Central memory CD8-positive, alpha-beta T cell (primary cell): ENCODE results near the gene DPP6.

Experiments used
- ATAC-seq: fragments of 150-1000 bp; cut with Tn5 transposase; replicated peaks from 2 replicates; pipeline ENCODE4 v1.10.0; 2022; ENCODE audit warnings: mild to moderate bottlenecking, moderate FRiP score, moderate number of reproducible peaks; ENCODE audit not compliant: poor library complexity, severe bottlenecking; ENCODE audit errors: extremely low read depth
- DNase-seq, 2 donors: peaks; one replicate each; pipeline ENCODE4 v3.0.0; 2021; ENCODE audit warnings: low spot score in 2 of 2
- H3K27ac Mint-ChIP-seq: one replicate; pipeline ENCODE4 v1.8.0; 2022; ENCODE audit warnings: low read depth, mild to moderate bottlenecking, moderate library complexity, mixed read lengths
- H3K27me3 Mint-ChIP-seq: one replicate; pipeline ENCODE4 v1.8.0; 2022; ENCODE audit warnings: mixed read lengths
- H3K36me3 Mint-ChIP-seq: one replicate; pipeline ENCODE4 v1.8.0; 2022; ENCODE audit warnings: mild to moderate bottlenecking, moderate library complexity, mixed read lengths; ENCODE audit not compliant: insufficient read depth
- H3K4me1 Mint-ChIP-seq: one replicate; pipeline ENCODE4 v1.8.0; 2022; ENCODE audit warnings: mixed read lengths
- H3K4me3 Mint-ChIP-seq: one replicate; pipeline ENCODE4 v1.8.0; 2022; ENCODE audit warnings: mild to moderate bottlenecking, moderate library complexity, mixed read lengths
- H3K9me3 Mint-ChIP-seq: one replicate; pipeline ENCODE4 v1.8.0; 2022; ENCODE audit warnings: mixed read lengths

Gene DPP6

GRCh38 chr7:154789404-154789803 lies 737.2 kb downstream of the DPP6 start:
- DNase-seq (no peak), ATAC-seq (no peak)
- H3K27ac Mint-ChIP-seq: no peak overlapping the region
- no peak overlapping the region for H3K4me3 Mint-ChIP-seq
- H3K4me1 Mint-ChIP-seq: no peaks in the 10 kb centered on the region
- peaks cover 37% of the 10 kb centered on the region for H3K27me3 Mint-ChIP-seq
- H3K9me3 Mint-ChIP-seq: peaks cover 15% of the 10 kb centered on the region
- H3K36me3 Mint-ChIP-seq: no peaks in the 10 kb centered on the region

- ATAC-seq (no peak), DNase-seq (no peak)
- H3K27ac Mint-ChIP-seq: no peak overlapping the region
- no peaks in the 10 kb centered on the region for H3K4me1 Mint-ChIP-seq
- peaks cover 7% of the 10 kb centered on the region for H3K9me3 Mint-ChIP-seq
- no peaks in the 10 kb centered on the region for H3K36me3 Mint-ChIP-seq
- no peak overlapping the region for H3K4me3 Mint-ChIP-seq
- peaks cover 52% of the 10 kb centered on the region for H3K27me3 Mint-ChIP-seq
Observed at GRCh38 chr7:154791611-154792010, 739.4 kb downstream of the DPP6 start.

GRCh38 chr7:154792436-154793055 lies 740.3 kb downstream of the DPP6 start:
- no peak for DNase-seq
- H3K4me1 Mint-ChIP-seq: no peaks in the 10 kb centered on the region
- peaks cover 7% of the 10 kb centered on the region for H3K9me3 Mint-ChIP-seq
- H3K36me3 Mint-ChIP-seq: no peaks in the 10 kb centered on the region
- no peak overlapping the region for H3K4me3 Mint-ChIP-seq
- ATAC-seq: no peak
- H3K27me3 Mint-ChIP-seq: peaks cover 58% of the 10 kb centered on the region
- no peak overlapping the region for H3K27ac Mint-ChIP-seq

GRCh38 chr7:154794147-154794780 lies 742.1 kb downstream of the DPP6 start:
- H3K4me3 Mint-ChIP-seq: no peak overlapping the region
- no peak for DNase-seq

GRCh38 chr7:154795014-154795413 lies 742.8 kb downstream of the DPP6 start:
- Mint-ChIP-seq H3K27ac (no peak overlapping the region), H3K4me1 (no peaks in the 10 kb centered on the region), H3K4me3 (no peak overlapping the region), H3K27me3 (peaks cover 52% of the 10 kb centered on the region), H3K9me3 (no peaks in the 10 kb centered on the region), H3K36me3 (no peaks in the 10 kb centered on the region)
- DNase-seq (no peak), ATAC-seq (no peak)

More at GRCh38 chr7:154794147-154794780, 742.1 kb downstream of the DPP6 start:
- Mint-ChIP-seq H3K4me1 (no peaks in the 10 kb centered on the region), H3K36me3 (no peaks in the 10 kb centered on the region), H3K27ac (no peak overlapping the region), H3K9me3 (no peaks in the 10 kb centered on the region), H3K27me3 (peaks cover 54% of the 10 kb centered on the region)
- no peak for ATAC-seq

- Mint-ChIP-seq H3K27ac (no peak overlapping the region), H3K27me3 (peaks cover 52% of the 10 kb centered on the region), H3K4me1 (no peaks in the 10 kb centered on the region), H3K4me3 (no peak overlapping the region), H3K36me3 (no peaks in the 10 kb centered on the region), H3K9me3 (no peaks in the 10 kb centered on the region)
- ATAC-seq (no peak), DNase-seq (no peak)
Observed at GRCh38 chr7:154795437-154795836, 743.2 kb downstream of the DPP6 start.

- DNase-seq: no peak
- H3K4me3 Mint-ChIP-seq: no peak overlapping the region
- H3K27ac Mint-ChIP-seq: no peak overlapping the region
- peaks cover 12% of the 10 kb centered on the region for H3K27me3 Mint-ChIP-seq
- H3K9me3 Mint-ChIP-seq: peaks cover 2% of the 10 kb centered on the region
- no peaks in the 10 kb centered on the region for H3K36me3 Mint-ChIP-seq
- ATAC-seq: no peak
- no peaks in the 10 kb centered on the region for H3K4me1 Mint-ChIP-seq
Observed at GRCh38 chr7:154804449-154804848, 752.3 kb downstream of the DPP6 start.

GRCh38 chr7:154812027-154812426 lies 759.8 kb downstream of the DPP6 start:
- ATAC-seq (no peak), DNase-seq (no peak)
- no peaks in the 10 kb centered on the region for H3K36me3 Mint-ChIP-seq
- H3K9me3 Mint-ChIP-seq: peaks cover 14% of the 10 kb centered on the region
- H3K27ac Mint-ChIP-seq: no peak overlapping the region
- H3K4me3 Mint-ChIP-seq: no peak overlapping the region
- H3K4me1 Mint-ChIP-seq: no peaks in the 10 kb centered on the region
- H3K27me3 Mint-ChIP-seq: peaks cover 15% of the 10 kb centered on the region

GRCh38 chr7:154817224-154817896 lies 765.2 kb downstream of the DPP6 start:
- H3K27ac Mint-ChIP-seq: no peak overlapping the region
- H3K9me3 Mint-ChIP-seq: peaks cover 5% of the 10 kb centered on the region
- H3K27me3 Mint-ChIP-seq: peaks cover 12% of the 10 kb centered on the region
- H3K4me1 Mint-ChIP-seq: no peaks in the 10 kb centered on the region
- DNase-seq: no peak
- H3K4me3 Mint-ChIP-seq: no peak overlapping the region
- no peaks in the 10 kb centered on the region for H3K36me3 Mint-ChIP-seq
- no peak for ATAC-seq

GRCh38 chr7:154827007-154827406 lies 774.8 kb downstream of the DPP6 start:
- DNase-seq: no peak
- Mint-ChIP-seq H3K36me3 (no peaks in the 10 kb centered on the region), H3K27ac (no peak overlapping the region), H3K4me1 (no peaks in the 10 kb centered on the region), H3K4me3 (no peak overlapping the region), H3K9me3 (no peaks in the 10 kb centered on the region), H3K27me3 (peaks cover 30% of the 10 kb centered on the region)
- no peak for ATAC-seq

- H3K36me3 Mint-ChIP-seq: no peaks in the 10 kb centered on the region
Observed at GRCh38 chr7:154832557-154833138, 780.5 kb downstream of the DPP6 start.

GRCh38 chr7:154836021-154836448 lies 783.8 kb downstream of the DPP6 start:
- Mint-ChIP-seq H3K27ac (no peak overlapping the region), H3K4me3 (no peak overlapping the region), H3K4me1 (no peaks in the 10 kb centered on the region), H3K27me3 (peaks cover 32% of the 10 kb centered on the region), H3K9me3 (no peaks in the 10 kb centered on the region), H3K36me3 (no peaks in the 10 kb centered on the region)
- DNase-seq (no peak), ATAC-seq (no peak)

More at GRCh38 chr7:154832557-154833138, 780.5 kb downstream of the DPP6 start:
- no peak for DNase-seq
- no peak for ATAC-seq
- H3K27me3 Mint-ChIP-seq: peaks cover 31% of the 10 kb centered on the region
- H3K27ac Mint-ChIP-seq: no peak overlapping the region
- no peaks in the 10 kb centered on the region for H3K9me3 Mint-ChIP-seq
- no peaks in the 10 kb centered on the region for H3K4me1 Mint-ChIP-seq
- no peak overlapping the region for H3K4me3 Mint-ChIP-seq

- H3K36me3 Mint-ChIP-seq: no peaks in the 10 kb centered on the region
- no peaks in the 10 kb centered on the region for H3K9me3 Mint-ChIP-seq
- ATAC-seq: no peak
- H3K27ac Mint-ChIP-seq: no peak overlapping the region
- H3K4me1 Mint-ChIP-seq: no peaks in the 10 kb centered on the region
- H3K27me3 Mint-ChIP-seq: peaks cover 42% of the 10 kb centered on the region
- no peak for DNase-seq
- H3K4me3 Mint-ChIP-seq: no peak overlapping the region
Observed at GRCh38 chr7:154837087-154837486, 784.9 kb downstream of the DPP6 start.
